IPS-NIHi7 (cell line): Measurements from ENCODE around the gene SLC22A15.

Source experiments
- DNase-seq: peaks from one replicate; pipeline ENCODE4 v3.0.0; 2012; ENCODE audit warnings: mixed read lengths; ENCODE audit errors: extremely low spot score

The SLC22A15 gene

GRCh38 chr1:116099919-116100318 lies 123.6 kb downstream of the SLC22A15 start:
- DNase-seq: no peak

DNA sequence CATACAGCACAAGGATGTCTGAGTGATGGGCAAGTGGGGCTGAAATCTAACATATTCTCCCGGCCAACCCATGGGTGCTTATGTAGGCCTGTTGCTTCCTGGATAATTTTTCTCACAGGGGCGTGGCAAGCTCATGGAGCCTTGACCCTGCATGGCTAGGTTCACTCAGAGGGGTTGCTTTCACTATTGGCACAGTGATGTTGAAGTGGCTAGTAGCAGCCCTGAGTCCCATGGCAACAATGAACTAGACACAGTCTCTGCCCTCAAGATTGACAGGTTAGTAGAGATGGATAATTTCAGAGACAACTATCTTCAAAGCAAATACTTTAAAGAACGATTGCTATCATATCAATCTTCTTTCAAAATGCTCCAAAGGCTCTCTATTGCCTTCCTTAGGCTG lies 128.4 kb downstream of the SLC22A15 start:
- no peak for DNase-seq

- DNase-seq: no peak
Observed at GRCh38 chr1:116105996-116106395, 129.7 kb downstream of the SLC22A15 start.

- no peak for DNase-seq
Observed at GRCh38 chr1:116106646-116107045, 130.3 kb downstream of the SLC22A15 start.

DNA sequence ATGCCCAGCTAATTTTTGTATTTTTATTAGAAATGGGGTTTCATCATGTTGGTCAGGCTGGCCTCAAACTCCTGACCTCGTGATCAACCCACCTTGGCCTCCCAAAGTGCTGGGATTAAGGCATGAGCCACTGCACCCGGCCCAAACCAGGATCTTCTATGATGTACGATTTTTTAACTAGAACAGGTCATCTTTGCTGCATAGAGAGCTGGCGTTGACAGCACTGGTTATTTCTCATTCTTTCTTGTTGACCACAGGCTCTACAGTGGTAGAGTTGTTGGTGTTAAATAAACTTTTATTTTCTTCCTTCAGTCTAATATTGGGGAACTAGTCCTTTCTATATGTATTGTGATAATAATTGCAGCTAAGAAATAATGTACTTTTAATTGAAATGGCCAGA lies 131.1 kb downstream of the SLC22A15 start:
- DNase-seq: no peak

GRCh38 chr1:116110567-116111523 lies 134.5 kb downstream of the SLC22A15 start, which contains the start of gene MAB21L3:
MAB21L3 (plus strand) TSS chr1:116111399; CDS start chr1:116112616, 1,217 bp downstream.
- no peak for DNase-seq

- no peak for DNase-seq
Observed at GRCh38 chr1:116111524-116112021, 135.3 kb downstream of the SLC22A15 start.

- DNase-seq: no peak
Observed at GRCh38 chr1:116112388-116113140, 136.3 kb downstream of the SLC22A15 start.

DNA sequence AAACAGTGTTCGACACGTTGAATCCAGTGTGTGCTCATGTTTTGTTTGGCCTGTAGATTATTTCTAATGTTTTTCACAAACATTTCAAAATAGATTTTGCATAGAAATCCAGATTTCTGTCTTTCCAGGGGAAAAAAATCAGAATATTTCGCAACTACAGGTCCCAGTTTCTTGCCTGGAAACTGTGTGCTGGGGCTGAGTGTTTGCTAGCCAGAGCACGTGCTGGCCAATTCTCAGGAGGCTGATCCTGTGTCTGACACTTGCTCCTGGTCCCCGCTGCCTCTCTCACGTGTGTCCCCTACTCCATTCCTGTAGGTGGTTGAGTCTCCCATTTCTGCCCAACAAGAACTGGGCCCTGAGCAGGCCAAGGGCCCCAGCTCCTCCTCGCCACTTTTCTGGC lies 137.3 kb downstream of the SLC22A15 start:
- DNase-seq: no peak

DNA sequence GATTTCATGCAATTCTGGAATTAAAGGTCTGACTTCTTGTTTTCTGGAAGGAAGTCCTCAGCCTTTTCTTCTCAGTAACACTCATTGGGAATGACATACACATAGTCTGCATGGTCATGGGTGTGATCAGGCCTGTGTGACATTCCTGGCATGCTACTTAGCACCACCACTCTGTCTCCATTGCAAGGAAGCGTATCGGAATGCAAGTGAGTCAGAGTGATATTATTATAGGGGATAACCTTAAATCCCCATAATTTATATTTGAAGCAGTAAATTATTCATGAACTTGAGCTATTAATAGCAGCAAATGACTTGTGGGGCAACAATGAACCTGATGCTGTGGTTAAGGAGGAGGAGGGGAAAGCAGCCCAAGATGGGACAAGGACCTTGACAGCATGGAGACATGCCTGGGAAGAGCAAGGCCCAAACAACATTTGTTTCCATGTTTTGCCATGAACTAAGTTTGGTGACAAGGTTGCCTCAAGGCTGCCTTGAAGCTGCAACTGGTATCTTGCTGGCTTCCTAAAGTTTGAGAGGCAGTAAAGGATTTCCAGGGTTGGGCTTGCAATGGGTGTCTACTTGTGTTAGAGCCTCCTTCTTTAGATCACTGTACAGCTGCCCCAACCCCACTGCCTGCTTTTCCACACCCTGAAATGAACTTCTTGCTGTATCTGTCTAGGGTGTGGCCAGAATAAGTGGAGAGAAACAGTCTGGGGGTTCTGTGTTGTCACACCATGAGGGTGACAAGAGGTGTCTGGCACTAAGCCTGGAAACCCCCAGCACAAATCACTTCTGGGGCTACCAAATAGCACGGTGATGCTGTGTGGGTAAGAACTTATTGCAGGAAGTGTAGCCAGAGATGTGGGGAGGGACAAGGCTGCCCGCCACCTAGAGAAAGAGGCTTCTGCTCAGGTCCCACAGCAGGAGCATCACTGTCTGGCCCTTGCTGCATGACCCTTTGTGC lies 139.4 kb downstream of the SLC22A15 start:
- no peak for DNase-seq

GRCh38 chr1:116118471-116118870 lies 142.2 kb downstream of the SLC22A15 start:
- no peak for DNase-seq
